GM21786 (cell line): Measurements from ENCODE around the gene MED13L.
"Not testable (repeated sequence)": the region's sequence is repeated elsewhere in the genome, so short reads cannot be mapped to it uniquely, and the experiment has no call there.

Experiments used
- ATAC-seq: cut with Tn5 transposase; IDR thresholded peaks from one replicate; pipeline ENCODE4 v1.9.1; 2021; ENCODE audit not compliant: unreplicated experiment

The MED13L gene

DNA sequence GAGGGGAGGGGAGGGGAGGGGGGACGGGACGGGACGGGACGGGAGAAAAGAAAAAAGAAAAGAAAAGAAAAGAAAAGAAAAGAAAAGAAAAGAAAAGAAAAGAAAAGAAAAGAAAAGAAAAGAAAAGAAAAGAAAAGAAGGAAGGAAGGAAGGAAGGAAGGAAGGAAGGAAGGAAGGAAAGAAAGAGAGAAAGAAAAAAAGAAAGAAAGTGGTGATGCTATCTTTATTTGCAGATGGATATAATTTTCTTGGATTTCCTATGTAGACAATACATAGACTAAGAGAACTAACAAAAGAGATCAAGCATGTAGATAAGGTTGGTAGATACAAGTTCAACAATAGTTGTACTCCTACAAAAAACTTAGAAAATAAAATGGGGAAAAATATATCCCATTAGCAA, 245.9 kb downstream of the MED13L start:
- not testable (repeated sequence) for ATAC-seq

DNA sequence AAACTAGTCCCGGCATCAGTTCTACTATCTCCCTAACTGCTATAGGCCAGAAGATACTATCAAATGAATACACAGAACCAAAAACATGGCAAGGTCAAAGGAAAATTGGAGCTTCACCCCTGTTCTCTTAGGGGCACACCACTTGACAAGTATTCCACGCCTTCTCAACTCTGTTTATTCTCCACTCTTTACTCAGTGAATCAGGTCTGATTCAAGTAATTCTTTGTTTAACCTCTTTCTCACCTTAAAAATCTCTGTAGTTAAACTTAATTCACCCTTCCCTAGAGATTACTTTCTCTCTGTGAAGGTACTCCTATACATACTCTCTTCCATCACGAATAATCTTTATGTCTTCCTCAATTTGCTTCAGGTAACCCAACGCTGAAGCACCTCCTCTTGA, 248.9 kb downstream of the MED13L start:
- no peak for ATAC-seq

DNA sequence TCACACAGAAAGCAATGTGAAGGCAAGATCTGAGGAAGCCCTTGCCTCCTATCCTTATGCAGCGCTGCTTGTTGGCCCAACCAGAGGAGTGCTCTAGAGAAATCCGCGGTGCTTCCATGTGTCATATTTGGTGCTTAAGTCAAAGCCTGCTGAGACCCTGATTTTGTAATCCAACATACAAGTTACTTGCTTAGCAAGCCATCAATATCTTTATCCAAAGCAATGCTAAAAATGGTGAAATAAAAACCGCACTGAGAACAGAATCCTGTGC, 250.0 kb downstream of the MED13L start:
- no peak for ATAC-seq

DNA sequence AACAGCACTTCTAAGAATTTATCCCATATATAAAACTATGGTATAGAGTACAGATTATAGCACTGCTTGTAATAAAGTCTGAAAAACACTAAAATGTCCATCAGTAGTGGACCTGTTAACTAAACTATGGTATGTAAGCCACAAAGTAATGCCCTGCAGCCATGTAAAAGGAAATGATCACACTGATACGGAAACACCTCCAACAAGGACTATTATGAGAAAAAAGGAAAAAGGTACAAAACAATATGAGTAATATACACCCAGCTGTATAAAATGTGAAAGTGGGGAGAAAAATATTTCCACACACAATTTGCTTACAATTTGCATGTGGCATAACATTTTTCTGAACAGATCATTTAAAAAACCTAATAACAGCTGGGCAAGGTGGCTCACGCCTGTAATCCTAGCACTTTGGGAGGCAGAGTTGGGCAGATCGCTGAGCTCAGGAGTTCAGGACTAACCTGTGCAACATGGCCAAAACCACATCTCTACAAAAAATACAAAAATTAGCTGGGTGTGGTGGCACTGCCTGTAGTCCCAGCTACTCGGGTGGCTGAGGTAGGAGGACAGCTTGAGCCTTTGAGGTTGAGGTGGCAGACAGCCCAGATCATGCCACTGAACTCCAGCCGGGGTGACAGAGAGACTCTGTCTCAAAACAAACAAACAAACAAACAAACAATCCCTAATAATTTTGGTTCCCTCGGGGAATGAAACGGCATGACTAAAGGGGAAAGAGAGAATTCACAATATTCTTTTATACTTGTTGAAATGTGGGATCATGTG, 250.5 kb downstream of the MED13L start:
- no peak for ATAC-seq

DNA sequence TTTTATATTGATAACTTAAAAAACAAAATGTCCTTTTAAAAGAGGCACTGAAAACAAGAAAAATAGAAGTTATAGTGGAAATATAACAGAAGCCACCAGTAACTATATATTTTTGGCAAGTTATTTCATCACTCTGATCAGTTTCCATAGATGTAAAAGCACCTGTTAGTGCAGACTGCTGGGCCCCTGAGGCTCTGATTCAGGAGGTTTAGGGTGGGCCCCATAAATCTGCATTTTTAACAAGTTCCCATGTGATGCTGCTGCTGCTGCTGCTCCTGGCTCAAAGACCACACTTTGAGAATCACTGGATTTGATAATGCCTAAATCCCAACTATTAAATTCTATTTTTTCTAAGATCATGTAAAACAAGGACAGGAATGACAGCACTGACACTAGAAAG, 251.1 kb downstream of the MED13L start:
- ATAC-seq = no peak

DNA sequence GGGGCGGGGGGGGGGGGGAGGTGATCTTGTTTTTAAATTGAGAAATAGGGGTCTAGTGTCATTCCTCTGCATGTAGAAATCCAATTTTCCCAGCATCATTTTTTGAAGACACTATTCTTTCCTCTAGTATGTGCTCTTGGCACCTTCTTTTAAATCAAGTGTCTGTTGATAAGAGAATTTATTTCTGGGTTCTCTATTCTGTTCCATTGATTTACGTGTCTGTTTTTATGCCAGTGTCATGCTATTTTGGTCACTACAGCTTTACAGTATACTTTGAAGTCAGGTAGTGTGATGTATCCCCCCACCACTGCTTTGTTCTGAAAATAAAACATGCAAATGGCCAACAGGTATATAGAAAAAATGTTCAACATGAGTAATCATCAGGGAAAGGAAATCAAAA, 252.7 kb downstream of the MED13L start:
- ATAC-seq = no peak

DNA sequence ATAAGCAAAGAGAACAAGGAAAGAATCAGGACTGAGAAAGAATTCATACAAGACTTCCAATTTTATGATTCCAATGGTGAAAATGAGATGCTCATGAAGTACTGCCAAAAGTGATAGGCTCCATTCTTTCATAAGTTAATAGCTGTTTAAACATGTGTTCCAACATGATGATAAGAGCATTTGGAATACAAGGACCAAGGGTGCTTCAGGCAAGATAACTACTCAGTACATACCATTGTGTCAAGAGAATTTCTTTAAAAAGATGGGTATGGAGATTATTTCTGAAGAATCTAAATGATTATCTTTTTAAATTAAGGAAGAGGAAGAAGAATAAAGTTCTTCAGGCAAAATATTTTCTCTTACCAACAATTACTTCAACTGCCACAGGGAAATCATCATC, 258.1 kb downstream of the MED13L start:
- no peak for ATAC-seq

DNA sequence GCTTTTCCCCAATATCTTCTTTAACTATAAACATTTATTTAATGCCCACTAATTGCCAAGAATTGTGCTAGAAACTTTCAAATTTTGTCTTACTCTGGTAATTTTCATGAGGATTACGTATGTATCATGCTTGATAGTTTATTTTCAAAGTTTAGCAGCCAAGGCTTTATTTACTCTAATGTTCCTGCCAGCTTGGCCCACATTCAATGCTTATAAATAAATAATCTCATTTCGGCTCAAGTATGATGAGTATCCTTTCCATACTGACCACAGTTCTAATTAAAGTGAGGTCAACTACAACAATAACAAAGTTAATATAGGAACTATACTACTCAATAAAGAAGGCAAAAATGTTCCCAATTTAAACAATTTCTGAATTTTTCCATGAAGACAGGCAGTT, 259.2 kb downstream of the MED13L start:
- no peak for ATAC-seq

DNA sequence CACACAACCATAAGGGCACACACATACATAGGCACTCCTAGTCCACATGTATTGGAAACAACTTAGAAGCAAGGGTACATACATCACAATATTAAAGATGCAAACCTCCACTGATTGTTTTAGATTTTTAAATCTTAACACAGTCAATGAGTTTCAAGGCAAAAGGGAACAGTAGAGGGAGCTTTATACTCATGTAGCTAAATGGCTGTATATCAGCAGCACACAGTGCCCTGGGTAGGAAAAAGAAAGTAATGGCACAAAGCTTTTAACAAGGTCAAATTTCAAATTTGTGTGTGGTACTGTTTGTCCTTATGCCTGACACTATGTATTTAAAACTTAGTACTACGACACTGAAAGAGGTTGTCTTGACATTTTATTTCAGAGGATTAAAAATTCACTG, 262.0 kb downstream of the MED13L start:
- no peak for ATAC-seq

DNA sequence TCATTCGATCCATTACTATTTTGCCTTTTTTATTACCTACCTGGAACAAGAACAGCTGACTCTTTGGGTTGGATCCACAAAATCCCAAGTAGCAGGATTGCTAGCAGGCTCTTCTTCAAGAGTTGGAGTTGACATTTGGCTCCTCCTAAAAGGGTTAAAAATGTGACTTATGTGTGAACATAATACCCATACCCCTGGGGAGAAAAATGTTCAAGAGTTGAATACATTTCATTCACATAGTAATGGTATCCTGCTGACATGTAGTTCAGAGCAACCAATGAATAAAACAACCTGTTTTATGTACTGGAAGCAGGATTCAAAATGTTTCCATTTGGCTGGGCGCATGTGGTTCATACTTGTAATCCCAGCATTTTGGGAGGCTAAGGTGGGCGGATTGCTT, 264.7 kb downstream of the MED13L start:
- no peak for ATAC-seq

DNA sequence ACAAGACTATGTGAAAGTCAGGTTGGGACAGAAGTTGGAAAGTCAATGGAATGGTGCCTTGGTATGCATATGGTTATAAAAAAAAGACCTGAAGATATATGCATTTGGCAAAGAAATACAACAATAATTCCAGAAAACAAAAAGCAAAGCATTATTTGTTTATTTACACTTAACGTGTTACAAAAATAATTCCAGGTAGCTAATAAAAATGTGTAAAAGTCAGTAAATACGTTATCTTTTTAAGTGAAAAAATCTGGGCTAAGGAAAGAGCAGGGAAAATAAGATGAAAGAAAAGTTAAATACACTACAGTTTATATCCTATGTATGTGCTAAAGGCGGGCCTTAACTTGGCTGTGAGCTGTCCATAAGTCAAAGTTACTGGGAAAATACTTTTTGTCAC, 266.3 kb downstream of the MED13L start:
- ATAC-seq = no peak

DNA sequence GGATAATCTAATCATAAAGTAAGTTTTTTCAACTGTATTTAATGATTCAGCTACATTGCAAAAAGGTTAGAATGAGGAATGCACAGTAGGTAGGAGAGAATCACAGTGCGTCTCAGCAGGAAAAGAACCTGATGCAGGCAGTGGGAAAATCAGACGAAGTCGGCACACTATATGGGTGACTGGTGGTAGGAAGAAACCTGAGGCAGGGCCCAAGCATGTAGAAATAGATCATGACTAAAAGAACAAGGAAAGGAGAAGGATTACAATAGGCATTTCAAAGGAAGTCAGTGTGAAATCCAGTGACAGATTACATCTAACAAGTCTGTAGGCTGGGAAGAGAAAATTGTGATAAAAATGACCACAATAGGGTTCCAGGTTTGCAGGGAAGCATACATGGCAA, 267.0 kb downstream of the MED13L start:
- no peak for ATAC-seq

DNA sequence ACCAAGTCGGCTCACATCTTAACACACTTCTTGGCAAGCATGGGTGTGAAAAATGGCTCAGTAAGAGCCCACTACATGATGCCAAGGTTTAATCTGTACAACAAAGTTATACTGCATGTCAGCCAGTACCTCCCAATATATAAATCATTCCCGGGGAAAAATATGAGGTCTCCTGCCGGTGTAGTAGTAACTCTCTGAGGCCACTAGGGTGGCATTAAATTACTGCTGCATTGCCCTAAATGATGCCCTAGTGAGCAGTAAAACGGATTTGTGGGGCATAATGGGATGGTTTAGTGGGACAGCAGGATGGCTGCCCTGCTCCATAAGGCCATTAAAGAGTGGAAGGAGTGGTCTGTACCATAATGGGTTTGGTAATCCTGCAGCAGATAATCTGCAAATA, 267.7 kb downstream of the MED13L start:
- ATAC-seq = no peak

DNA sequence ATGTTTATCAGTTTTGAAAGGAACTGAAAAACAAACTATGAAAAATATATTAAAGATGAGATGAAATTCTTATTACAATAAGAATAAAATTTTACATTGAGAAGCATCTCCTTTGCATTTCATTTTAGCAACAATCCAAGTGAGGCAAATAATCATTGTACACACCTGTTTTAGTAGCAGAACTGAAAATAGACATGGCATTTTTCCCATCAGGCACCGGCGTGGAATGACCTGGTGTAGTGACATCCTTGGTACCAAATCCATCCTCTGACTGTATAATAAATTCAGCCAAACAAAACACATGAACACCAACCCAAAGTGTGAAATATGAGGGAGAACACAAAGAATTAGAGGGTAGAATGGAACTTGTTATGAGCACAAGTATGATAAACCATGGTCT, 271.4 kb downstream of the MED13L start:
- no peak for ATAC-seq

DNA sequence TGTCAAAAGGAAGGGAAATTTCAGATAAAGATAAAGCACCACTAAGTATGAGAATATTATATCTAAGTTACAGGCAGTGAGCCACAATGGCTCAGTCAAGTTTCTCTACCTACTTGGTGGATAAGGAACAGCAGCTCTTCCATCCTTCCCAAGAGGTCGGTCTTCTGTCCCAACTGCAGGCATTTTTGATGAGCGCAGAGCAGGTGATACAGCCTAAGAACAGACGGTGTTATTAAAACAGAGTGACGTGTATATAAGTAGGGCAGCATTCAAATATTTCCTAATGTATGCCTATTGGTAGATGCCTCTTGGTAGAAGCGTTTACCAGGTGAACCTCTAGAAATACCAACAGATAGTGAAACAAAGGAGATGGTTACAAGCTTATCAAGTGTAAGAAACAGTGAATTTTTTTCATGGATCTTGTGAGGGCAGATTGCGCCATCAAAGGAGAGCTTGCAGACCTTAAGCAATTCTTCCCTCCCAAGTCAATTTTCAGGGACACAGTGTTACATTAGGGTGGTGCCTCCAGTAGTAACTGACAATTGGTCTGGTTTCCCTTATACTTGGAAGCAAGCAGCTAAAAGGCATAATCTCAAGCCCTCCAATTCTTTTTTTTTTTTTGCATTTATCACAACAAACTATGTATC, 274.5 kb downstream of the MED13L start:
- no peak for ATAC-seq

DNA sequence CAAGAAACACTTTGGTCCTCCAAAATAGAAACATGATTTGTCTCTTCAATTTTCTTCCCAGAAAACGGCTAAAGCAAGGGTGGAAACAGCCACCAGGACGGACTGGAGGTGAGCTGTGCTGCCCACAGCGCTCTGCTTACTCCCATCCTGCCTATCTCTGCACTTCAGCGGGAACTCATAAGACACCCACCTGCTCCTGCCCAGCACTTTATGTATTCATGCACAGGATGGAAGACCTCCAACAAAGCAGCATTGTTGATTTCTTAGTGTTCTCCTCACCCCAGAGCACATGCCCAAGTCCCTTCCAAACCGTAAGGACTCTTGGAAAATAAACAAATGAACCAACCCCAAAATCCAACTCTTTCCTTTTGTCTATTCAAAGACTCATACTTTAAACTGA, 277.2 kb downstream of the MED13L start:
- no peak for ATAC-seq

DNA sequence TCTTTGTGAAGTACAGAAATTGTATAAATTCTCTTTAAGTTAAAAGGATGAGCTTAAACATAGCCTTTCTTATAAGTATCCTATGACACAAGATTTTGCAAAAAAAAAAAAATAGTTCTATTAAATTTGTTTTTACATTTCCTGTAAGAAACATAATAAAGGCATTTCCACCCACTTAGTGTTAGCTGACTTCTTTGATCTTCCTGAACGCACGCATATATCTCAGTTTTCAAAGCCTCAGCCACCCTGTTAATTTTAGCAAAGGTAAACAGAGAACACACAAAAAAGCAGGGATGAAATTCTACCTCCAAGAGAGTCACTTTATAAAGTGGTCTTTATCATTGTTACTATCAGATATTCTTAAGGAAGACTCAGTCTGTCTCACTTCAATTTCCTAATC, 277.9 kb downstream of the MED13L start:
- no peak for ATAC-seq

DNA sequence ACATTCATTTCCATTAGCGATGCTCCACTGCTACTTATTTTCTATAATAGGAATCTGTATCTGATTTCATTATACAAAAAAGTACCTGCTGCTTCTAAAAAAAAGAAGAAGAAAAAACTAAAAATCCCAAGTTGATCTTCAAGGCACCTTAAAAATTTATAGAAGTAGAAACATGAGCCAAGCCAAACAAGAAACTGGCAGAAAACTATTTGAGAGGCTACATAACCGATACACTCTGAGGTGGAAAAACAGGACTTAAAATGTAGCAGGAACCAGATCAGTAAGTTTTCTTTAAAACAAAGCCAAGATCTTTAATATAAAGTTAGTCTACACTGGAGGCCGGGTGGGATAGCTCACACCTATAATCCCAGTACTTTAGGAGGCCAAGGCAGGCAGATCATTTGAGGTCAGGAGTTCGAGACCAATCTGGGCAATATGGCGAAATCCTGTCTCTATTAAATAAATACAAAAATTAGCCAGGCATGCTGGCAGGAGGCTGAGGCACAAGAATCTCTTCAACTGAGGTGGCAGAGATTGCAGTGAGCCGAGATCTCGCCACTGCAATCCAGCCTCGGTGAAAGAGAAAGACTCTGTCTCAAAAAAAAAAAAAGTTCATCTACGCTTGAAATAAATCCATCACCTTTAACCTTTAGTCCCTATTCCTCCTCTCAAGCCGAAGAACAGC, 278.6 kb downstream of the MED13L start:
- no peak for ATAC-seq

DNA sequence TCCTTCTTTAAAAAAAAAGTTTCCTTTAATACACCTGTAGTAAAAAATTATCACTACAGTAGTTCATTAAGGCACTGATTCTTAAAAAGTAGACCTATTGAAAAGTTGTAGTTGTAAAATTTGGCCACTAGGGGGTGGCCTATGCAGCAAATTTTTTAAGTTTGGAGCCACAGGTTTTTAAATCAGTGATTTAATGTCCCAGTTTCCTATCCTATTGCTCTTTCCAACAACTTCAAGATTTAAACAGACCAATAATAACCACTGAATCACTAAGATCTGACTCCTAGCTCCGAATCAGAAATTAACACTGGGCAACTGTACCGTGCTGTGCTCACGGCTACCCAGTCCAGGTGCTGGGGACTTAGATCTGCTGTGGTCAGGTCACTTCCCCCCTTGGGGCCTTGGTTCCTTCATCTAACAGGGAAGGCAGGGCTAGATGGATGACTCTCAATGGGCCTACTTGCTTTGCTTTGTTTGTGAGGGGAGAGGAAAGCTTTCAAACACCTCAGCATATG, 279.3 kb downstream of the MED13L start:
- ATAC-seq = no peak

DNA sequence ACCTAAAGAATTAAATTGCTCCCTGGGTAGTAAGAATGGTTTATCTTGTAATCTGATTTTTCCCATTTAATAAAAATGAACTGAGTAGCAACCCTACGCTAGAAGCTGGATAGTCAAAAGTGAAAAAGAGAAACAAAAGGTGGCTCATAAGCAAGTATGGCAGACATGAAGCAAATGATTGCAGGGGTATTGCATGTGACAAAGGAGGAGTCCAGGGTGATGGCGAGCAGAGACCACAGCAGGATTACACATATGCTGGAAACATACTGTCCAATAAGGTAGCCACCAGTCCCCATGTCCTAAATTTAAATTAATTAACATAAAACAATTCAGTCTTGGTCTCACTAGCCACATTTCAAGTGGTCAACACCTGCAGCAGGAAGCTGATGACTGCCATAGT, 283.8 kb downstream of the MED13L start:
- ATAC-seq = no peak

DNA sequence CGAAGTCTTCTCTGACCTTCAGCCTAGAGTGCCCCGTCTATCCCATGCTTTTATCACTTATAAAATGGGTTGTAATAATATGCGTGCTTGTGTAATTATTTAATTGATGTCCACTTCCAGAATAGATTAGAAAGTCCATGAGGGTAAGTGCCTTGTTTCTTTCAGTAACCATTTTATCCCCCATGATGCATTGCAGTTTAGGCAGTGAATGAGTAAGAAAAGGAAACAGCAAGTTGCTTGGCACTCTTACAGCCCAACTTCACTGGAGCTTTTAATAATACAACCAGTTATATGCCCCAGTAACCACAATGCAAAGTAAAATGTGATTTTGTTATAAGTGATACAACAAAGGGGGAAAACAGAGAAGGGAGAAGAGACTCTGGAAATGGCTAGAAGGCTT, 287.3 kb downstream of the MED13L start:
- no peak for ATAC-seq
